ENCODE results near the gene POP4. TPM values are rescaled to one million over a fixed set of nuclear protein-coding genes. Genes with fewer than 3 reads are reported as not detected.

POP4 gene
- total RNA-seq, 1 experiment from 2014 or later = 116 TPM

DNA sequence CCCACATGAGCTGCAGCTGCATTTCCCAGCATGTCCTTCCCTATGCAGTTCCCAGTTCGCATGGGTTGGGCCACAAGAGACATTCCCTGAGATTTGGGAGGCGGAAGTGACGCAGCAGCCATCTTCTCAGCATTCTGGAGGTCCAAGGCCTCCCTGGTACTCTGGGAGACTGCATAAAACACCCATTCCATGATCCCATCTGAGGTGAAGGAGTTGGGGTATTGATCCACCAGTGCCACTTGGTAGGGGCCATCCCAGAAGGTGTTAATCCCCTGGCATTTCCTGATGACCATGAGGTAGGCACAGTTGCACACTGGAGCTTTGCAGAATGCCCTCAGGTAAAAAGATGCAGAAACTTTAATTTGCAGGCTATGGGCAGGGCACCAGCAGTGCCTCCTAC lies 25.4 kb downstream of the POP4 start:
- Histone ChIP-seq H3K27me3 (ENCODE audit: control insufficient read depth, insufficient read depth, low read length) (no peaks in the 10 kb centered on the region), H3K4me3 (ENCODE audit: low read depth in 2 of 2, low read length in 2 of 2) (no peak overlapping the region), H3K36me3 (ENCODE audit: control insufficient read depth, insufficient read depth, low read length) (no peaks in the 10 kb centered on the region), H3K27ac (ENCODE audit: low read length) (no peak overlapping the region), H3K9me3 (ENCODE audit: control insufficient read depth, insufficient read depth, low read depth, low read length) (no peaks in the 10 kb centered on the region), H3K4me1 (ENCODE audit: control insufficient read depth, insufficient read depth, low read length) (no peaks in the 10 kb centered on the region)
- BruUV-seq (replicated peaks) = no TSS peak
- TF ChIP-seq, protein P1, sequence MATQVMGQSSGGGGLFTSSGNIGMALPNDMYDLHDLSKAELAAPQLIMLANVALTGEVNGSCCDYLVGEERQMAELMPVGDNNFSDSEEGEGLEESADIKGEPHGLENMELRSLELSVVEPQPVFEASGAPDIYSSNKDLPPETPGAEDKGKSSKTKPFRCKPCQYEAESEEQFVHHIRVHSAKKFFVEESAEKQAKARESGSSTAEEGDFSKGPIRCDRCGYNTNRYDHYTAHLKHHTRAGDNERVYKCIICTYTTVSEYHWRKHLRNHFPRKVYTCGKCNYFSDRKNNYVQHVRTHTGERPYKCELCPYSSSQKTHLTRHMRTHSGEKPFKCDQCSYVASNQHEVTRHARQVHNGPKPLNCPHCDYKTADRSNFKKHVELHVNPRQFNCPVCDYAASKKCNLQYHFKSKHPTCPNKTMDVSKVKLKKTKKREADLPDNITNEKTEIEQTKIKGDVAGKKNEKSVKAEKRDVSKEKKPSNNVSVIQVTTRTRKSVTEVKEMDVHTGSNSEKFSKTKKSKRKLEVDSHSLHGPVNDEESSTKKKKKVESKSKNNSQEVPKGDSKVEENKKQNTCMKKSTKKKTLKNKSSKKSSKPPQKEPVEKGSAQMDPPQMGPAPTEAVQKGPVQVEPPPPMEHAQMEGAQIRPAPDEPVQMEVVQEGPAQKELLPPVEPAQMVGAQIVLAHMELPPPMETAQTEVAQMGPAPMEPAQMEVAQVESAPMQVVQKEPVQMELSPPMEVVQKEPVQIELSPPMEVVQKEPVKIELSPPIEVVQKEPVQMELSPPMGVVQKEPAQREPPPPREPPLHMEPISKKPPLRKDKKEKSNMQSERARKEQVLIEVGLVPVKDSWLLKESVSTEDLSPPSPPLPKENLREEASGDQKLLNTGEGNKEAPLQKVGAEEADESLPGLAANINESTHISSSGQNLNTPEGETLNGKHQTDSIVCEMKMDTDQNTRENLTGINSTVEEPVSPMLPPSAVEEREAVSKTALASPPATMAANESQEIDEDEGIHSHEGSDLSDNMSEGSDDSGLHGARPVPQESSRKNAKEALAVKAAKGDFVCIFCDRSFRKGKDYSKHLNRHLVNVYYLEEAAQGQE (IDR thresholded peaks at IDR 0.05; ENCODE audit: insufficient read depth in 1 of 2, low read depth in 2 of 2, low read length in 1 of 2) = no peak
- in situ Hi-C loops (cut with HindIII; ENCODE audit: low pct_unique_long_range_greater_than_20kb, low sequenced_read_pairs) = no loop called here
- POLR2A ChIA-PET = no interaction called here
- no peak for DNase-seq (ENCODE audit: low read depth, low spot score)
- intact Hi-C loops (cut with micrococcal nuclease; ENCODE audit: unreplicated experiment) = no loop called here
- CTCF ChIA-PET = no interaction called here
- ATAC-seq = no peak

DNA sequence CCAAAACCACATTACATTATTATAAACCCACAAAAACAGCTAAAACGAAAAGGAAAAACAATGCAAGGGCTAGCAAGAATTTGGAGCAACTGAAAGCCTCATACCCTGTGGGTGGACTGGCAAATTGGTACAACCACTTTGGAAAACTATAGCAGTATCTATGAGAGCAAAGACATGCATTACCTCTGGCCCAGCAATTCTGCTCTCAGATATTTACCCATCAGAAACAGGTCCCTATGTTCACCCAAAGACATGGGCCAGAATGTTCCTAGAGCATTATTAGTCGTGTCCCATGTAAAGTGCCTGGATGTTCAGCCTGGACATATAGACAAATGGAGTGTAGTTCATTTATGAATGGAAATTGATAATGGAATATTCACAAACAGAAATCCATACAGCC lies 27.9 kb downstream of the POP4 start:
- in situ Hi-C loops (cut with HindIII; ENCODE audit: low pct_unique_long_range_greater_than_20kb, low sequenced_read_pairs) = no loop called here
- Histone ChIP-seq H3K4me1 (ENCODE audit: control insufficient read depth, insufficient read depth, low read length) (no peaks in the 10 kb centered on the region), H3K27me3 (ENCODE audit: control insufficient read depth, insufficient read depth, low read length) (no peaks in the 10 kb centered on the region), H3K36me3 (ENCODE audit: control insufficient read depth, insufficient read depth, low read length) (no peaks in the 10 kb centered on the region), H3K9me3 (ENCODE audit: control insufficient read depth, insufficient read depth, low read depth, low read length) (no peaks in the 10 kb centered on the region), H3K27ac (ENCODE audit: low read length) (no peak overlapping the region), H3K4me3 (ENCODE audit: low read depth in 2 of 2, low read length in 2 of 2) (no peak overlapping the region)
- ATAC-seq (no peak), DNase-seq (ENCODE audit: low read depth, low spot score) (no peak)
- intact Hi-C loops (cut with micrococcal nuclease; ENCODE audit: unreplicated experiment) = no loop called here
- POLR2A ChIA-PET = no interaction called here
- no TSS peak for BruUV-seq (replicated peaks)
- CTCF ChIA-PET = no interaction called here
- TF ChIP-seq POLR2AphosphoS5 (IDR thresholded peaks at IDR 0.05; ENCODE audit: low read depth, low read length) (no peak), SIN3A (IDR thresholded peaks at IDR 0.05; ENCODE audit: borderline replicate concordance, insufficient read depth, low read depth, low read length) (no peak), TCF7L2 (IDR thresholded peaks at IDR 0.05; ENCODE audit: low read depth, low read length) (no peak)
- TF ChIP-seq, protein P1 (IDR thresholded peaks at IDR 0.05; ENCODE audit: insufficient read depth in 1 of 2, low read depth in 2 of 2, low read length in 1 of 2) = no peak
- TF ChIP-seq, protein P2, sequence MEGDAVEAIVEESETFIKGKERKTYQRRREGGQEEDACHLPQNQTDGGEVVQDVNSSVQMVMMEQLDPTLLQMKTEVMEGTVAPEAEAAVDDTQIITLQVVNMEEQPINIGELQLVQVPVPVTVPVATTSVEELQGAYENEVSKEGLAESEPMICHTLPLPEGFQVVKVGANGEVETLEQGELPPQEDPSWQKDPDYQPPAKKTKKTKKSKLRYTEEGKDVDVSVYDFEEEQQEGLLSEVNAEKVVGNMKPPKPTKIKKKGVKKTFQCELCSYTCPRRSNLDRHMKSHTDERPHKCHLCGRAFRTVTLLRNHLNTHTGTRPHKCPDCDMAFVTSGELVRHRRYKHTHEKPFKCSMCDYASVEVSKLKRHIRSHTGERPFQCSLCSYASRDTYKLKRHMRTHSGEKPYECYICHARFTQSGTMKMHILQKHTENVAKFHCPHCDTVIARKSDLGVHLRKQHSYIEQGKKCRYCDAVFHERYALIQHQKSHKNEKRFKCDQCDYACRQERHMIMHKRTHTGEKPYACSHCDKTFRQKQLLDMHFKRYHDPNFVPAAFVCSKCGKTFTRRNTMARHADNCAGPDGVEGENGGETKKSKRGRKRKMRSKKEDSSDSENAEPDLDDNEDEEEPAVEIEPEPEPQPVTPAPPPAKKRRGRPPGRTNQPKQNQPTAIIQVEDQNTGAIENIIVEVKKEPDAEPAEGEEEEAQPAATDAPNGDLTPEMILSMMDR (IDR thresholded peaks at IDR 0.05) = no peak

Measured in Panc1 (cell line).